ENCODE measurements around the gene DLG4. TPM values are rescaled to one million over a fixed set of nuclear protein-coding genes. Genes with fewer than 3 reads are reported as not detected.
"Not testable (repeated sequence)": the region's sequence is repeated elsewhere in the genome, so short reads cannot be mapped to it uniquely, and the experiment has no call there.

DLG4 gene
- total and polyA plus RNA-seq, 2 donors (not counting 1 experiment from before 2014, with no cell fraction given): 2.0 to 12.5 TPM

DNA sequence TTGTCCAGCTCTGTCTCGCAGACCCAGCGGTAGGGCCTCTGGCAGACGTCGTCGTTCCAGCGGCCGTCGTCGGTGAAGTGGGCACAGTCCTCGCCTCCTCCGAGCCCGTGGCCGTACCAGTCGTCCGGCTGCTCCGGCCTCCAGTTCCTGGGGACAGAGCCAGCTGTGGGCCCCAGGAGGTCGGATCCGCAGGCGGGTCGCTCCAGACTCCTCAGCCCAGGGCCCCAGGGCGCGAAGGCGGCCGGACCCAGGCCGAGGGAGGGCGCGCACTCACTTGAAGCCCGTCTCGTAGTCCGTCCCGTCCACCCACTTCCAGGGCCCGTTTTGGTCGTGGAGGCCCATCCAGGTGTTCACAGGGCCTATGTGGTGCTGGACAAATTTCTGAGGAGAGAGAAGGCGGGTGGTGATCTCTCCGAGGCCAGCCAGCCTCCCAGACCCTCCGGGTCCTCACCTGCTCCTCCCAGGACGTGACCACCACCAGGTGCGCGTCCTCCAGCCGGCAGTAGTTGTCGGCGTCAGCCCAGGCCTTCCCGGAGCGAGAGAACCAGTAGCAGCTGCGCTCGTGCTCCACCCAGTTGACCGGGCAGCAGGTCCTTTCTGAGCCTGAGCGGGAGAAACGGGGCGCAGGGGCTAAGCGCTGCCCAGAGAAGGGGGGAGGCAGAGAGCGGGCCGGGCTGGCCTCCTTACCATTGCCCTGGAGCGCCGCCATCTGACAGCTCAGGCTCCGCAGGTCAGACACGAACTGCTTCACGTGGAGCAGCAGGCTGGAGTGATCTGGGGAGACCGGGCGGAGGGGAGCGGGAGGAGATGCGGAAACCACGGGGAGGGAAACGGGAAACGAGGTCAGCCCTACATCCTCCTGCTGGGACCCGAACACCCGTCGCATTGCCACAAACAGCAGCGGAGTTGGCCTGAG, 45.7 kb downstream of the DLG4 start:
- peaks cover 0 to 17% (median 7%) of the 10 kb centered on the region in 3 donors for H3K9me3 ChIP-seq (ENCODE audit: control extremely low read depth in 1 of 3, control insufficient read depth in 2 of 3, insufficient read depth in 1 of 3, low read length in 2 of 3)
- peak overlapping the region; percentile 8 for H3K9ac ChIP-seq (ENCODE audit: low read length)
- H3K27ac ChIP-seq (ENCODE audit: low read length in 2 of 2): no peak overlapping the region
- H3K4me1 Mint-ChIP-seq: peaks cover 13% of the 10 kb centered on the region
- H3K4me2 ChIP-seq (replicated peaks; ENCODE audit: low read depth, low read length, poor library complexity, severe bottlenecking): peak overlapping the region; percentile 60
- peaks cover 4% of the 10 kb centered on the region for H3K9me3 Mint-ChIP-seq (ENCODE audit: insufficient read depth)
- peak; percentile 36 for ATAC-seq (ENCODE audit: low read depth)
- no peaks in the 10 kb centered on the region for H3K79me2 ChIP-seq (ENCODE audit: control insufficient read depth, insufficient read depth, low read length)
- H3K4me3 ChIP-seq (ENCODE audit: control extremely low read depth in 1 of 5, extremely low read depth in 1 of 5, insufficient read depth in 1 of 5, low read depth in 2 of 5, low read length in 4 of 5): peak overlapping the region in 2 of 5 experiments; percentile 5 to 6
- H3K27me3 ChIP-seq (replicated peaks in 1 of 4; ENCODE audit: control extremely low read depth in 1 of 4, control insufficient read depth in 3 of 4, insufficient read depth in 4 of 4, low read length in 3 of 4): peaks cover 0 to 51% (median 40%) of the 10 kb centered on the region in 4 experiments
- peak; percentile 61 for DNase-seq
- WGBS (ENCODE audit: insufficient coverage): 53% methylated on average over 63 of the region's 69 CpGs
- H3K4me1 ChIP-seq (ENCODE audit: control insufficient read depth in 2 of 2, insufficient read depth in 2 of 2, low read length in 2 of 2): peaks cover 24 to 39% of the 10 kb centered on the region in 2 donors
- H3K27ac Mint-ChIP-seq: no peak overlapping the region
- peaks cover 12% of the 10 kb centered on the region for H3K27me3 Mint-ChIP-seq
- H4K20me1 ChIP-seq (ENCODE audit: control insufficient read depth, insufficient read depth, low read length, poor library complexity, severe bottlenecking): no peaks in the 10 kb centered on the region
- no peaks in the 10 kb centered on the region for H3K36me3 ChIP-seq (replicated peaks in 1 of 2; ENCODE audit: control extremely low read depth in 1 of 2, control insufficient read depth in 1 of 2, extremely low read depth in 1 of 2, insufficient read depth in 2 of 2, low read length in 1 of 2)
- TF ChIP-seq, protein P1, sequence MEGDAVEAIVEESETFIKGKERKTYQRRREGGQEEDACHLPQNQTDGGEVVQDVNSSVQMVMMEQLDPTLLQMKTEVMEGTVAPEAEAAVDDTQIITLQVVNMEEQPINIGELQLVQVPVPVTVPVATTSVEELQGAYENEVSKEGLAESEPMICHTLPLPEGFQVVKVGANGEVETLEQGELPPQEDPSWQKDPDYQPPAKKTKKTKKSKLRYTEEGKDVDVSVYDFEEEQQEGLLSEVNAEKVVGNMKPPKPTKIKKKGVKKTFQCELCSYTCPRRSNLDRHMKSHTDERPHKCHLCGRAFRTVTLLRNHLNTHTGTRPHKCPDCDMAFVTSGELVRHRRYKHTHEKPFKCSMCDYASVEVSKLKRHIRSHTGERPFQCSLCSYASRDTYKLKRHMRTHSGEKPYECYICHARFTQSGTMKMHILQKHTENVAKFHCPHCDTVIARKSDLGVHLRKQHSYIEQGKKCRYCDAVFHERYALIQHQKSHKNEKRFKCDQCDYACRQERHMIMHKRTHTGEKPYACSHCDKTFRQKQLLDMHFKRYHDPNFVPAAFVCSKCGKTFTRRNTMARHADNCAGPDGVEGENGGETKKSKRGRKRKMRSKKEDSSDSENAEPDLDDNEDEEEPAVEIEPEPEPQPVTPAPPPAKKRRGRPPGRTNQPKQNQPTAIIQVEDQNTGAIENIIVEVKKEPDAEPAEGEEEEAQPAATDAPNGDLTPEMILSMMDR (IDR thresholded peaks at IDR 0.05): no peak
- intact Hi-C loops (cut with micrococcal nuclease): no loop called here
- no peak overlapping the region for H3K4me3 Mint-ChIP-seq
- ChIA-PET CTCF (interaction anchor here (0.5 to 1.1 kb wide), 3 partner anchors 14 to 171 kb away, joined by 3 to 4 read pairs (median 3); no protein-coding TSS in a partner anchor), POLR2A (no interaction called here)
- peak overlapping the region; percentile 59 for H2AFZ ChIP-seq (ENCODE audit: insufficient read depth, low read depth, low read length, poor library complexity, severe bottlenecking)

GRCh38 chr17:7172522-7173191, 47.0 kb downstream of the DLG4 start:
- H3K4me3 ChIP-seq (ENCODE audit: control extremely low read depth in 1 of 5, extremely low read depth in 1 of 5, insufficient read depth in 1 of 5, low read depth in 2 of 5, low read length in 4 of 5); H3K36me3 ChIP-seq (replicated peaks in 1 of 2; ENCODE audit: control extremely low read depth in 1 of 2, control insufficient read depth in 1 of 2, extremely low read depth in 1 of 2, insufficient read depth in 2 of 2, low read length in 1 of 2); DNase-seq; H3K4me2 ChIP-seq (replicated peaks; ENCODE audit: low read depth, low read length, poor library complexity, severe bottlenecking); H3K9me3 Mint-ChIP-seq (ENCODE audit: insufficient read depth); intact Hi-C loops (cut with micrococcal nuclease); H3K27ac Mint-ChIP-seq; H3K27ac ChIP-seq (ENCODE audit: low read length in 2 of 2); H3K27me3 Mint-ChIP-seq; H3K4me3 Mint-ChIP-seq; POLR2A ChIA-PET; H2AFZ ChIP-seq (ENCODE audit: insufficient read depth, low read depth, low read length, poor library complexity, severe bottlenecking); H3K79me2 ChIP-seq (ENCODE audit: control insufficient read depth, insufficient read depth, low read length); ATAC-seq (ENCODE audit: low read depth); H3K9ac ChIP-seq (ENCODE audit: low read length); H4K20me1 ChIP-seq (ENCODE audit: control insufficient read depth, insufficient read depth, low read length, poor library complexity, severe bottlenecking); H3K4me1 Mint-ChIP-seq: not testable (repeated sequence)
- Histone ChIP-seq H3K4me1 (ENCODE audit: control insufficient read depth in 2 of 2, insufficient read depth in 2 of 2, low read length in 2 of 2) (peaks cover 18 to 32% of the 10 kb centered on the region in 2 donors), H3K27me3 (replicated peaks in 1 of 4; ENCODE audit: control extremely low read depth in 1 of 4, control insufficient read depth in 3 of 4, insufficient read depth in 4 of 4, low read length in 3 of 4) (peaks cover 0 to 41% (median 32%) of the 10 kb centered on the region in 4 experiments), H3K9me3 (ENCODE audit: control extremely low read depth in 1 of 3, control insufficient read depth in 2 of 3, insufficient read depth in 1 of 3, low read length in 2 of 3) (peaks cover 0 to 25% (median 7%) of the 10 kb centered on the region in 3 donors)
- CTCF ChIA-PET: interaction anchor here (1.1 kb wide), 1 partner anchor 36 kb away, joined by 4 read pairs; no protein-coding TSS in a partner anchor
- WGBS (ENCODE audit: insufficient coverage): 92% methylated on average over 14 of the region's 18 CpGs

DNA sequence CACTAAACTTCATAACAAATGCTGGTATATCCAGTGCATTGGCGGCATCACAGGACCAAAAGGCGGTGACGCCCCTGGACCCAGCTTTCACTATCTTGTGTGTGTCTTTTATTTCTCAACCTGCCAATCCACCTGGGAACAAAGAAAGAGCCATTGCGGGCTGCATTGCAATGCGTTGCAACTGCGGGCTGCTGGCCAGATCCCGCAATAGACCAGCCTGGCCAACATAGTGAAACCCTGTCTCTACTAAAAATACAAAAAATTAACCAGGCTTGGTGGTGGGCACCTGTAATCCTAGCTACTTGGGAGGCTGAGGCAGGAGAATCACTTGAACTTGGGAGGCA, 50.1 kb downstream of the DLG4 start:
- DNase-seq; H3K4me3 Mint-ChIP-seq; H2AFZ ChIP-seq (ENCODE audit: insufficient read depth, low read depth, low read length, poor library complexity, severe bottlenecking); H3K9ac ChIP-seq (ENCODE audit: low read length); H3K4me1 ChIP-seq (ENCODE audit: control insufficient read depth in 2 of 2, insufficient read depth in 2 of 2, low read length in 2 of 2); H4K20me1 ChIP-seq (ENCODE audit: control insufficient read depth, insufficient read depth, low read length, poor library complexity, severe bottlenecking); H3K4me2 ChIP-seq (replicated peaks; ENCODE audit: low read depth, low read length, poor library complexity, severe bottlenecking); H3K4me3 ChIP-seq (ENCODE audit: control extremely low read depth in 1 of 5, extremely low read depth in 1 of 5, insufficient read depth in 1 of 5, low read depth in 2 of 5, low read length in 4 of 5); H3K36me3 ChIP-seq (replicated peaks in 1 of 2; ENCODE audit: control extremely low read depth in 1 of 2, control insufficient read depth in 1 of 2, extremely low read depth in 1 of 2, insufficient read depth in 2 of 2, low read length in 1 of 2); H3K79me2 ChIP-seq (ENCODE audit: control insufficient read depth, insufficient read depth, low read length); H3K27ac Mint-ChIP-seq; POLR2A ChIA-PET; H3K4me1 Mint-ChIP-seq; ATAC-seq (ENCODE audit: low read depth); H3K9me3 Mint-ChIP-seq (ENCODE audit: insufficient read depth); H3K27ac ChIP-seq (ENCODE audit: low read length in 2 of 2); intact Hi-C loops (cut with micrococcal nuclease): not testable (repeated sequence)
- H3K27me3 Mint-ChIP-seq: peaks cover 13% of the 10 kb centered on the region
- Histone ChIP-seq H3K9me3 (ENCODE audit: control extremely low read depth in 1 of 3, control insufficient read depth in 2 of 3, insufficient read depth in 1 of 3, low read length in 2 of 3) (peaks cover 0 to 22% (median 7%) of the 10 kb centered on the region in 3 donors), H3K27me3 (replicated peaks in 1 of 4; ENCODE audit: control extremely low read depth in 1 of 4, control insufficient read depth in 3 of 4, insufficient read depth in 4 of 4, low read length in 3 of 4) (peaks cover 0 to 15% (median 6%) of the 10 kb centered on the region in 4 experiments)
- CTCF ChIA-PET: interaction anchor here (1.1 kb wide), 1 partner anchor 33 kb away, joined by 4 read pairs; no protein-coding TSS in a partner anchor
- 100% methylated on average over 3 of the region's 7 CpGs for WGBS (ENCODE audit: insufficient coverage)

Data from B cell (primary cell).